ENCODE results near the gene TNS3. TPM values are rescaled to one million over a fixed set of nuclear protein-coding genes. Genes with fewer than 3 reads are reported as not detected.

TNS3 gene
- total RNA-seq, 4 donors from 2014 or later: 6.6 to 16.0 (median 9.6) TPM

GRCh38 chr7:47428052-47428767 is 153.7 kb downstream of the TNS3 start:
- Histone ChIP-seq H3K27ac (no peak overlapping the region), H3K4me1 (no peaks in the 10 kb centered on the region), H3K27me3 (no peaks in the 10 kb centered on the region), H3K36me3 (peaks cover 0 to 14% (median 0%) of the 10 kb centered on the region in 3 donors), H3K4me3 (no peak overlapping the region), H3K9me3 (no peaks in the 10 kb centered on the region)
- 77 to 84% methylated on average over 6 to 12 of the region's 12 CpGs for WGBS, 2 donors
- intact Hi-C loops (cut with DNase I): no loop called here
- no peak for TF ChIP-seq POLR2A (IDR thresholded peaks at IDR 0.05)
- TF ChIP-seq CTCF (IDR thresholded peaks at IDR 0.05): no peak
- DNase-seq: no peak

- H3K9me3 ChIP-seq: no peaks in the 10 kb centered on the region
- TF ChIP-seq CTCF (IDR thresholded peaks at IDR 0.05) (no peak), POLR2A (IDR thresholded peaks at IDR 0.05) (no peak)
- no peak overlapping the region for H3K4me3 ChIP-seq
- H3K27ac ChIP-seq: no peak overlapping the region
- intact Hi-C loops (cut with DNase I): no loop called here
- H3K4me1 ChIP-seq: no peaks in the 10 kb centered on the region
- H3K36me3 ChIP-seq: peaks cover 0 to 14% (median 0%) of the 10 kb centered on the region in 3 donors
- H3K27me3 ChIP-seq: no peaks in the 10 kb centered on the region
- 72 to 75% methylated on average over 5 of the region's 6 CpGs for WGBS, 2 donors
- DNase-seq: no peak
Measured at GRCh38 chr7:47427051-47427643, 154.8 kb downstream of the TNS3 start.

- 87 to 93% methylated on average over 3 to 4 of the region's 4 CpGs for WGBS, 2 donors
- no peak for TF ChIP-seq POLR2A (IDR thresholded peaks at IDR 0.05)
- no peak for TF ChIP-seq CTCF (IDR thresholded peaks at IDR 0.05)
- Histone ChIP-seq H3K27ac (no peak overlapping the region), H3K4me1 (no peaks in the 10 kb centered on the region), H3K36me3 (peaks cover 0 to 25% (median 0%) of the 10 kb centered on the region in 3 donors), H3K4me3 (no peak overlapping the region), H3K27me3 (no peaks in the 10 kb centered on the region), H3K9me3 (peaks cover 0 to 12% (median 0%) of the 10 kb centered on the region in 3 donors)
- intact Hi-C loops (cut with DNase I): no loop called here
- no peak for DNase-seq
Measured at GRCh38 chr7:47424523-47424922, 157.4 kb downstream of the TNS3 start.

GRCh38 chr7:47423196-47423595 is 158.7 kb downstream of the TNS3 start:
- no peak for DNase-seq
- no peaks in the 10 kb centered on the region for H3K27me3 ChIP-seq
- no peak overlapping the region for H3K27ac ChIP-seq
- peaks cover 0 to 13% (median 0%) of the 10 kb centered on the region in 3 donors for H3K9me3 ChIP-seq
- no peak overlapping the region for H3K4me3 ChIP-seq
- no peaks in the 10 kb centered on the region for H3K4me1 ChIP-seq
- intact Hi-C loops (cut with DNase I): no loop called here
- WGBS, 2 donors: 64 to 70% methylated on average over 2 to 3 of the region's 3 CpGs
- H3K36me3 ChIP-seq: peaks cover 0 to 25% (median 0%) of the 10 kb centered on the region in 3 donors
- no peak for TF ChIP-seq POLR2A (IDR thresholded peaks at IDR 0.05)
- TF ChIP-seq CTCF (IDR thresholded peaks at IDR 0.05): no peak

- no peak for TF ChIP-seq POLR2A (IDR thresholded peaks at IDR 0.05)
- no peak for TF ChIP-seq CTCF (IDR thresholded peaks at IDR 0.05)
- DNase-seq: no peak
- H3K9me3 ChIP-seq: peaks cover 0 to 13% (median 0%) of the 10 kb centered on the region in 3 donors
- H3K27ac ChIP-seq: no peak overlapping the region
- no peaks in the 10 kb centered on the region for H3K27me3 ChIP-seq
- H3K4me3 ChIP-seq: no peak overlapping the region
- no peaks in the 10 kb centered on the region for H3K4me1 ChIP-seq
- peaks cover 0 to 24% (median 0%) of the 10 kb centered on the region in 3 donors for H3K36me3 ChIP-seq
- intact Hi-C loops (cut with DNase I): no loop called here
- 43 to 73% methylated on average over 3 of the region's 3 CpGs for WGBS, 2 donors
Measured at GRCh38 chr7:47422611-47423010, 159.3 kb downstream of the TNS3 start.
